NCI-H345 treated with DMSO at 0.1 percent for 48 hours (cell line): Measurements from ENCODE around the gene UBE2O.
A peak's percentile ranks its signal among the peaks of the same experiment; 100 is the strongest.

Source experiments
- DNase-seq: peaks from one replicate; lab custom pipeline; 2025; ENCODE audit not compliant: unreplicated experiment; lab: John Stamatoyannopoulos, UW

The UBE2O gene

DNA sequence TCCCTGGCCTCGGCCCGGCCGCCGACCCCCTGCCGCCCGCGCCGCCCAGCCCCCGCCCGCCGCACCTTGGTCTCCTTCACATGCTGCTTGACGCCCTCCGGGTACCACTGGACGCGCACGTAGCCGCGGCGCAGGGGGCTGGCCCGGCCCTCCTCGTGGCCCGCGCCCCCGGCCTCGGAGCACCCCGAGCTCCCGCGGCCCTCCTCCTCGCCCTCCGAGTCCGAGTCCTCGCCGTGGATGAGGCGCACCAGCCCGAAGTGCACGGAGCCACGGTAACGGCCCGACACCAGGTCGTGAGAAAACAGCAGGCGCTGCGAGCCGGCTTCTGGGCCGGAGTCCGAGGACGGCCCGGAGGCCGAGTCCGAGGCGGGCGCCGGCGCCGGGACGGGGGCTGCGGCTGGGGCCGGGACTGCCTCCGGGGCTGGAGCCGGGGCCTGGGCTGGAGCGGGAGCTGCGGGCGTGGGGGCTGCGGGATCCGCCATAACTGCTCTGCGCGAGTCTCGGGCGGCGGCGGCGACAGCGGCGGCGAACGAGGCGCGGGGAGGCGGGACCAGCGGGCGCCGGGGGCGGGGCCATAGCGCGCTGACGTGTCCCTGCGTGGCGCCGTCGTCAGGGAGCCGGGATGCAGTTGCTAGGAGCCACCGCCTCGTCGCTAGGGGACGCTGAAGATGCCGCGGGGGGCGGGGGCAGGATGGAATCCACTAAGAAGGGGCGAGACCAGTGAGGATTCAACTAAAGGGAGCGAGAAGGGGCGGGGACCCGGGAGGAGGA is at the start of gene UBE2O:
Gene UBE2O (minus strand): TSS at position 493 of the 771 bp plus-strand sequence. CDS start 11 bp downstream, at position 482.
- peak; percentile 88 for DNase-seq

- no peak for DNase-seq
These were observed 48.9 kb upstream of the UBE2O start for GRCh38 chr17:76501827-76502307.

GRCh38 chr17:76501018-76501826 is 48.3 kb upstream of the UBE2O start, which contains the start of gene RHBDF2:
Gene RHBDF2, minus strand, starts transcription at chr17:76501423. Its CDS starts 19,899 bp downstream, at chr17:76481524.
- peak; percentile 73 for DNase-seq

GRCh38 chr17:76500747-76501017 is 47.7 kb upstream of the UBE2O start:
- DNase-seq = no peak

DNA sequence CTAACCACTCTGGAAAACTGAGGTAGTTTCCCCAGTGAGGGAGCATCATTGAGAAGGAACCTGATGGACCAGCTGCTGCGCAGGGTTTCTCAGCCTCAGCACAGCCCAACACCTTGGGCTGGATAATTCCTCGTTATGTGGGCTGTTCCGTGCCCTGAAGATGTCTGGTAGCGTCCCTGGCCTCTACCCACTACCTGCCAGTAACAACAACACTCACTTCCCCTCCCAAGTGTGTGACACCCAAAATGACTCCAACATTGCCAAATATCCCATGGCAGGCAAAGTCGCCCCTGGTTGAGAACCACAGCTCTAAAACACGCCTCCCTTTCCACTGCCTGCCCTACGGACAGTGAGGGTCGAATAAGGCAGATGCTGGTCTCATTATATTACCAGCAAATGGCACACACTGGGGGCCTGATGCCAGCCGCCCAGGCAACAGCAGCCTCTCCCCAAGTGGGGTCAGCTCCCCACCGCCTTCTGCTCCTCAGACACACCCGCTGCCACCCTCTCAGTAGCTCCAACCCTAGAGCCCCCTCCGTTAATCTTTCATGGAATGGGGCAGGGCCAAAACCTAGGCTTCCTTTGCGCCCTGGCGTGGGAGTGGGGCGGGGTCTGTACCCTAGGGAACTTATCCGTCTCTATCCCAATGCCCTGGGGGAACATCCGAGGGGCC is 47.3 kb upstream of the UBE2O start:
- DNase-seq = no peak

DNA sequence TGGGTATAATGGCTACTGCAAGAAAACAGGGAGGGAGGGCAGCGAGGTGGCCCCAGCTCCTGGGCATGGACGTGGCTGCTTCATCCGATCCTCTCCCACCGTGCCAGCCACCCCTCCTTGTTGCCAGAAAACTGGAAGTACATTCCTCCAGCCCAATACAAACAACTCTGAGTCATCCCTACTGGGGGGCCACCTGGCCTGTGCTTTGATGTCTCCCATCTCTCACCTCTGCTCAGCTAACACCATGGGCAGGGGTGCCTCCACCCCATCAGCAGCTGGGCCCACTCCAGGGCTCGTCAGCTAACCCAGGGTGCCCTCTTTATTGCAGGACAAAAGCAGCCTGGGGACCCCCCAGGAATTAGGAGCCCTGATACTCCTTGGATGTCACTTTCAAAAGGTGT is 46.3 kb upstream of the UBE2O start:
- no peak for DNase-seq

DNA sequence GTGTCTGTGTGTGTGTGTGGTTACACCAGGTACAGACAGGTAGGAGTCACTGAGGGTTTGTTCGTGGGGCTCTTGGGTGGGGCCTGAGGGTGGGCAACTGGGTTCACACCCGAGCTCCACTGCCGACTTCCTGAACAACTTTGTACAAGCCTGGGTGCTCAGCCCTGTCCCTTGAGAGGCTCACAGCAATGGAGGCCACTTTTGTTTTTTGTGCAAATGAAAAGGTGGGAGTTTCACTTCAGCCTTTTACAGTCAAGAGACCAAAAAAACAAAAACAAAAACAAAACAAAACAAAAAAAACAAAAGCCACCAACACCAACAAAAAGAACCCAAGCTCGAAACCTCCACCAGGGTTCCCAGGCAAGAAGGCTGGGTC is 45.9 kb upstream of the UBE2O start:
- no peak for DNase-seq

DNA sequence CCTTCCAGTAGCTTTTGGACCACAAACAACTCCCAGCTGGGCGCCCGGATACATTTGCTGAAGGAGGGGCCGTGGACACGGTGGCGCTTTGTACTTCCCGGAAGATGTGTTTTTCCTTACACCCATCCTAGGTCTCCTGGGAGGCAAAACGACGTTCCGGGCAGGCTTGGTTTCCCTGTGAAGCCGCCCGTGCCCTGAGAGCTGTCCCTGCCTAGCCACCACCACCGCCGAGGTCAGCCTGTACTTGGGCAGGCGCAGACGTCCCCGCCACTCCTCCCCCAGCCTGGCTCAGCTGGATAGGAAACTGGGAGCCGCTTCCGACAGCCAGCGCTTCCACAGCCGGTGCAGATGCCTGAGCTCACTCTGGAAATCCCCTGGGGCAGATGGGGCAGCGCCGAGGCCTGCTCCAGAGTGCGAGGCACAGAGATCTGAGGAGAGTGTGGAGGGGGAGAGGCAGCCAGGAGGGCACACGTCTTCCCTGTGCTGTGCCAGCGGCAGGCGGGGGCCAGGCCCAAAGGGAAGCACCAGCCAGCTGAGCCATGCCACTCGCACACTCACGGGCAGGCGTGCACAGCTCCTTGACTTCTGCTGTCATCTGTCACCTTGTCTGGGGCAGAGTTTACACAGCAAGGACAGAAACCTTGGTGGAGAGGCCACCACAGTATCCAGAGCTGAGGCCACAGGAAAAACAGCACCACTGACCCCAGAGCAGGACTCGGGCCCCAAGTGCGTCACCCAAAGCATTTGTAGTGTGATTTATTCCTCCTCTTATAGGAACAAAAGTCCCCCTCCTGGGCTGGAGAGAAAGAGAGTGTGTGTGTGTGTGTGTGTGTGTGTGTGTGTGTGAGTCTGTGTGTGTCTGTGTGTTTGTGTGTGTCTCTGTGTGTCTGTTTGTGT is 45.3 kb upstream of the UBE2O start:
- no peak for DNase-seq

GRCh38 chr17:76497699-76497978 is 44.7 kb upstream of the UBE2O start:
- no peak for DNase-seq

GRCh38 chr17:76496464-76496863 is 43.5 kb upstream of the UBE2O start:
- DNase-seq = no peak

GRCh38 chr17:76495663-76496400 is 42.9 kb upstream of the UBE2O start:
- no peak for DNase-seq

GRCh38 chr17:76493505-76494167 is 40.7 kb upstream of the UBE2O start:
- DNase-seq = no peak

GRCh38 chr17:76492989-76493501 is 40.1 kb upstream of the UBE2O start:
- no peak for DNase-seq

- no peak for DNase-seq
These were observed 39.4 kb upstream of the UBE2O start for GRCh38 chr17:76492123-76492988.

- no peak for DNase-seq
These were observed 38.5 kb upstream of the UBE2O start for GRCh38 chr17:76491271-76492122.

DNA sequence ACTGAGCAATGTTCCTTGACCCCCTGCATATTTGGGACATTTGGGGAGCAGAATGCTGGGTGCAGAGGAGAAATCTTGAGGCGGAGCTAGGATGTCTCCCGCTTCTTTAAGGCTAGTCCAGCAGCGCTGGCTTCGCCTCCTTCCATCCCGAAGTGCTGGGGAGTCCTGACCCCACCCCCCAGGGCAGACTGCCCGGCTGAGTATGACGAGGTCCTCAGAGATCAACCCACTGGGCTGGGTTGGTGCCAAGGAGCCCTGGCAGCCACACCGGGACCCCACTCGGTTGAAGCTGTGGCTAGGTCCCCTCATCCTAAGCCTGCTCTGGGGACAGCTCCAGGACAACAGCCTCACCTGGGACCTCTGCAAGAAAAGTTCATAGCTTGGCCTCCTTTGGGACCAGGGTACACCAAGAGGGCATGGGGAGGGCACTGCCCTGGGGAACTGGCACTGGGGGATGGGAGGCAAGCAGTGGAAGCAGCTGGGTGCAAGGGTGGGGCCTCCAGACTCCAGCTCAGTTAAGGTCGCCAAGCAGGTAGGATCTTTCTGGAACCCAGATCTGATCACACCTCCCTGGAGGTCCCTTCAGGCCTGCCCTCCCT is 37.3 kb upstream of the UBE2O start:
- DNase-seq = no peak

DNA sequence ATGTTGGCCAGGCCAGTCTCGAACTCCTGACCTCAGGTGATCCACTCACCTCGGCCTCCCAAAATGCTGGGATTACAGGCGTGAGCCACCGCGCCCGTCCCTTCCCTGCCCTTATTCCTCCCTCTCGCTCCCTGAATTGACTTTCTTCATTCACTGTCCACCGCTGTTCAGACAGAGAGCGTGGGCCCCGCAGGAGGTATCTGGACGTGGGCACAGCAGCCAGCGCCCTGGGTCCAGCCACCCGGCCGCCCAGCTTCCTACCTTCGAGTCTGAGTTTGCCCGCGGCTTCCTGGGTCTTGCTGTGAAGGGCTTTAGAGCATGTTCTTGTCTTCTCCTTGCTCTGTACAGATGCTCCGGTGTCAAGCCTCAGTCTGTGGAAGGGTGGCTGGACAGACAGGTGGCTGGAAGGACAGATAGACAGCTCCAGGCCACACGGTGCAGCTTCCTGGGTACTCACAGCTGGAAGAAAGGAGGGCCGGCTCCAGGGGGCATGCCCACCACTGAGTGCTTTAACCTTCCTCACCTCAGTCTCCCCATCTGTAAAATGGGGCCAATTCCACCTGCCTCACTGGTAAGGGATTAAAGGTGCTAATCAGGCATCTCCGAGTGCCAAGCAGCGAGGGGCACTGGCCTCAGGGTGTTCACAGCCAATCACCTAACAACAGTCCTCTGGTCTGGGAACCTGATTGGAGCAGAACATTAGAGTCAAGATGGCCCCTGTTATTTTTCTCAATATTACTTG is 34.7 kb upstream of the UBE2O start:
- no peak for DNase-seq
